ENCODE measurements around the gene TCF7L1.

The TCF7L1 gene

GRCh38 chr2:85231952-85232351, 98.8 kb downstream of the TCF7L1 start:
- FAIRE-seq = no peak

- FAIRE-seq = no peak
Observed at GRCh38 chr2:85234868-85235267, 101.7 kb downstream of the TCF7L1 start.

GRCh38 chr2:85235281-85235680, 102.1 kb downstream of the TCF7L1 start:
- no peak for FAIRE-seq

- no peak for FAIRE-seq
Observed at GRCh38 chr2:85236084-85236483, 102.9 kb downstream of the TCF7L1 start.

- FAIRE-seq = no peak
Observed at GRCh38 chr2:85237849-85238565, 104.8 kb downstream of the TCF7L1 start.

- no peak for FAIRE-seq
Observed at GRCh38 chr2:85238607-85239006, 105.4 kb downstream of the TCF7L1 start.

GRCh38 chr2:85239102-85239501, 105.9 kb downstream of the TCF7L1 start:
- no peak for FAIRE-seq

GRCh38 chr2:85240055-85240454, 106.9 kb downstream of the TCF7L1 start:
- no peak for FAIRE-seq

GRCh38 chr2:85242321-85242720, 109.1 kb downstream of the TCF7L1 start:
- no peak for FAIRE-seq

- no peak for FAIRE-seq
Observed at GRCh38 chr2:85243101-85244072, 110.2 kb downstream of the TCF7L1 start.

- no peak for FAIRE-seq
Observed at GRCh38 chr2:85244828-85245227, 111.6 kb downstream of the TCF7L1 start.

GRCh38 chr2:85245891-85246290, 112.7 kb downstream of the TCF7L1 start:
- no peak for FAIRE-seq

GRCh38 chr2:85246348-85246747, 113.2 kb downstream of the TCF7L1 start:
- FAIRE-seq = no peak

- no peak for FAIRE-seq
Observed at GRCh38 chr2:85247610-85248009, 114.4 kb downstream of the TCF7L1 start.

GRCh38 chr2:85248773-85249509, 115.7 kb downstream of the TCF7L1 start:
- FAIRE-seq = no peak

- FAIRE-seq = no peak
Observed at GRCh38 chr2:85250045-85250444, 116.9 kb downstream of the TCF7L1 start.

- no peak for FAIRE-seq
Observed at GRCh38 chr2:85251070-85251616, 118.0 kb downstream of the TCF7L1 start.

- no peak for FAIRE-seq
Observed at GRCh38 chr2:85253890-85254289, 120.7 kb downstream of the TCF7L1 start.

- no peak for FAIRE-seq
Observed at GRCh38 chr2:85254540-85255300, 121.5 kb downstream of the TCF7L1 start.

GRCh38 chr2:85255456-85255812, 122.2 kb downstream of the TCF7L1 start:
- no peak for FAIRE-seq

- FAIRE-seq = no peak
Observed at GRCh38 chr2:85255813-85256594, 122.8 kb downstream of the TCF7L1 start.
